GM18502 (cell line): Measurements from ENCODE around the gene ACTG1.
"Not testable (repeated sequence)": the region's sequence is repeated elsewhere in the genome, so short reads cannot be mapped to it uniquely, and the experiment has no call there.

Experiments used
- ATAC-seq: cut with Tn5 transposase; IDR thresholded peaks from one replicate; pipeline ENCODE4 v1.9.1; 2021; ENCODE audit warnings: mild to moderate bottlenecking; ENCODE audit not compliant: unreplicated experiment, poor library complexity

Gene ACTG1

GRCh38 chr17:81533339-81534141 lies 20.9 kb upstream of the ACTG1 start:
- no peak for ATAC-seq

GRCh38 chr17:81532490-81533287 lies 20.1 kb upstream of the ACTG1 start:
- ATAC-seq, result no peak

GRCh38 chr17:81531998-81532404 lies 19.4 kb upstream of the ACTG1 start:
- not testable (repeated sequence) for ATAC-seq

- ATAC-seq, result not testable (repeated sequence)
These were observed 18.4 kb upstream of the ACTG1 start for GRCh38 chr17:81531013-81531412.

DNA sequence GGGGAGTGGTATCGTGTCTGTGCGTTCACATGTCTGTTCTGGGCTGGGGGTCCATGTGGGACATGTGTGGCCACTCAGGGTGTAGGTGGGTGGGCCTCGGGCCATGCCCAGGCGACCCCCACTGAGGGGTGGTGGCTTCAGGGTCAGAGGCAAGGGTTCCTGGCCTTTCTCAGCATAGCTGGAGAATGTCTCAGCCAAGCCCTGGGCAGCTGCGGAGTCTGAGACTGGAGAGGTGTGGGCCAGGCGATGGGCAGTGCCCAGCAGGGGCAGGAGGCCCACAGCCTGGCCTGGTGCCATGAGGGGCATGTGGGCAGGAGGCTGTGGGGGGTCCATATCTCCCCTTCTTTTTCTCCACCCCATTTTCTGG lies 16.8 kb upstream of the ACTG1 start:
- ATAC-seq, result no peak

GRCh38 chr17:81528651-81529436 lies 16.2 kb upstream of the ACTG1 start:
- no peak for ATAC-seq

GRCh38 chr17:81528384-81528650 lies 15.7 kb upstream of the ACTG1 start:
- no peak for ATAC-seq

DNA sequence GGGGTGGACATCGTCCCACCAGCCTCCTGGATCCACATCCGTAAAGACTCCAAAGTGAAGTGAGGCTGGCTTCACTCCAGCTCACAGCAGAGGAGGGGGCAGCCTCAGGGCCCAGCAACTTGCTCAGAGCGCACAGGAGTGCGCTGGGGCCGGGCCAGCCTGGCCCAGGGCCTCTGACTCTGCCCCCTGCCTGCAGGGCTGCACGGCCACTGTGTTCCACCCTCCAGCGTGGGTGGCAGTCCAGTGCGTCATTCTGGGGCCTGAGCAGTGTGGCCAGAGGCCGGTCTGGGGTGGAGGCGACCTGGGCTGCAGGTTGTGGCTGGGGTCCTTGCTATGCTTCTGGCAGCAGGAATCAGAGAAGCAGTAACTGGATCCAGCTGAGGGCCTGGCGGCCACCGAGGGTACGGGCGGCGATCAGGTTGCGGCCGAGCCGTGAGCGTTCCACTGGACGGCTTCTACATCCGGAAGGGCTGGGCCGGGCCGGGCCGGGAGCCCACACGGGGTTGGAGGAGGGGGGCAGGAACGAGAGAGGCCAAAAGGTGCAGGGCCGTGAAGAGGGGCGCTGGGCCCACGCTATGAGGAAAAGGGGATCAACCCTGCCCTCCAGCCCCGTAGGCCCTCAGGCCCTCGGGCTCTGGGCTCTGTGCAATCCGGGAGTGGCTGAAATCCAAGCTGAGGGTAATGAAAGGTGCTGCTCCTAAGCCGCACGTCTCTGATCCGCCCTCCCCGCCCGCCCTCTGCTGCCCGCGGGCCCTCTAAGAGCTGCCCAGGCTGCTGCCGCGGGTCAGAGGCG lies 15.2 kb upstream of the ACTG1 start, which contains the start of gene FSCN2:
Gene FSCN2 (plus strand): TSS at position 787 of the 793 bp plus-strand sequence. CDS start 155 bp downstream, outside the sequence.
- ATAC-seq, result no peak

DNA sequence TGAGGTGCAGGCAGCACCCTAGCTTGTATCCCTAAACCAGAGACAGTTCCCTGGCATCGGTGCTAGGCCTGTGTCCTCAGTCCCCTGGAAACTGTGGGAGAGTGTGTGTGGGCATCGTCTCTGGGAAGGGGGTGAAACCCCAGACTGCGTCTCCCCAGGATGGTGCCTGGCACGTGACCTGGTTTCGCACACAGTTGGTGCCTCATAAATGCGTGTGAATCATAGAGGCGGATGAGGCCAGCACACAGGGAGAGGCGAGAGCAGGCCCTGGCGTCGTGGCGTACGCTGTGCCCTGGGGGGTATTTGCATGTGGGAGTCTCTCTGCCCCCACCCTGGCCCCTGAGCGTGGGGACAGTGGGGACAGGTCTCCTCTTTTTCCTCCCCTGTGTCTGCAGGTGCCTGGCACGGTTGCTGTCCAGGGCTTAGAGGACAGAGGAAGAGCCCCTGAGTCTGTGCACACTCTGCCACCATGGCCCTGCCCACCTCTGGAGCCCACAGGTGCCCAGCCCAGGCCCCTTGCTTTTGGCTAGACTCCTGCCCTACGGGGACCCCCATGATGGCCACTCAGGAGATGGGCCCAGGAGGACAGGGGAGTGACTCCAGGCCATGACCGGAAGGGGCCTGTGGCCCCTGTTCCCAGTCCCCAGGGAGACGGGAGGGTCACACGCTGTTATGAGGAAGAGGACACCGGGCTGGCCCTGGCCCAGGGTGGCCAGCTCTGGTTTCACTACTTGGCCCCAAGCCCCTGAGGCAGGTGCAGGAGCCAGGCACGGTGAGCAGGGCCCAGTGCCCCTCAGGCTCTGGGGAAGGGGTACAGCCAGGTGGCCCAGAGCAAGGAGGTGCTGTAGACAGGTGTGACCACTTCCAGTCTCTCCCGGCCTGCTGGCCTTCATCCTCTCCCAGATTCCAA lies 14.3 kb upstream of the ACTG1 start:
- ATAC-seq, result no peak

GRCh38 chr17:81524865-81525159 lies 12.2 kb upstream of the ACTG1 start:
- no peak for ATAC-seq

GRCh38 chr17:81524039-81524864 lies 11.7 kb upstream of the ACTG1 start:
- ATAC-seq, result no peak

DNA sequence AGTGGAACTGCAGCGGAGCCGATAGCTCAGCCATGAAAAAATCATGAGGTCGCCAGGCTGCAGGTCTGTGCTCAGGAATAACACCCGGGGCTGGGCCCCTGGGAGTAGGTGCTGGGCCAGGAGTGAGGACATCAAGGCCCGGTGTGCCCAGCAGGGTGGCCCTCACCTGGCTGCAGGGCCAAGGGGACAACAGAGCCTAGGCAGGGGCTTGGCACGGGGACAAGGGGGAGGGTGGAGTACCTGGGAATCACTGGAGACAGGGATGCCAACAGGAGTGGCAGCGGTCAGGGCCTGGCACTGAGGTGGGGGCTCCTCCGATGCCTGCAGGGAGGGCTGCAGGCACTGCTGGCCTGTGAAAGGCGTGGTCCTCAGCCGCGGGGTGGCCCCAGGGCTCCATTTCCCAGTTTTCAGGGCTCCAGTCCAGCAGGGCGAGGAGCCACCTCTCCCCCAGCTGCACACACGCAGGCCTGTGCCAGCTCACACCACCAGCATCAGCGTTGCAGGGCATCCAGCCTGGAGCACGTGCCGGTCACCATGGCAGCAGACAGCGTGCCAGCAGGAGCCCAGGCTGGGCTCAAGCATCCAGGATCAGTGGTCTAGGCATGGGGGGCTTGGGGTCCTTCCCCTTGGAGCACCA lies 10.9 kb upstream of the ACTG1 start:
- no peak for ATAC-seq

- no peak for ATAC-seq
These were observed 10.1 kb upstream of the ACTG1 start for GRCh38 chr17:81522491-81523401.

- no peak for ATAC-seq
These were observed 7.7 kb upstream of the ACTG1 start for GRCh38 chr17:81520021-81520901.

DNA sequence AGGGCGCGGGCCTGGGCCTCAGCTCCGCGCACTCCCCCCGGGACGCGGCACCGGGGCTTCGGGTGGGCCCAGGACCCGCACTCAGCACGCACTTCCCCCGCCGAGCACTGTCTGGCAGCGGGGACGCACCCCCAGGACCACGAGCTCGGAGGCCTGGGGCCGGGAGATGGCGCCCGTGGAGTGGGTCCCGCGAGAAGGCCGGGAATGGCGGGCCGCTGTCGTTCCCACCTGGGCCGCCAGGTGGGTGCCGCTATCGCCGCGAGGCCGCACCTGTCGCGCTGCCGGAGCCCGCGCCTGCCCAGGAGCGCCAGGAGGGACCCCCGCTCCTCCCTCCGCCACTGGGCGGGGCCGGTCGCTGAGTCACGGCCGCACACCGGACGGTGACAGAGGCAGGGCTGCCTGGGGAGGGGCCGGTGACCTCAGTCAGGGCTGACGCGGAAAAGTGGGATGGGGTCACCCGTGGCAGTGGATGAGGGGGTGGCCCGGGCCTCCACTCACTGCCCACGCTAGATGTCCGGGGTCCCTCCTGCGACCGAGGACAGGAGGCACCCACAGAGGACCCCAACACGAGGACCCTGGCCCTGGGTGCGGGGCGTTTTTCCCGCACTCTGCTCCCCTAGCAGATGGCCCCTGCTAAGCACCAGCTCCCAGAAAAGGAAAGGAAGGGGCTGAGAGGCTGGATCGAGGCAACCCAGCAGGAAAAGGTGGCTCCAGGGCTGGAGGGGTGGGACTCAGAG lies 6.9 kb upstream of the ACTG1 start:
- no peak for ATAC-seq
